PC-3 (cell line): ENCODE data around the gene KLF16.

ENCODE experiments used
- CTCF ChIP-seq: fragments of 300-600 bp; sonication (generic); conservative IDR thresholded peaks from 2 replicates; pipeline ENCODE4 v1.5.1; 2017; ENCODE audit warnings: antibody characterized with exemption, low read depth, mild to moderate bottlenecking, low read length
- EZH2 ChIP-seq: fragments of 300-600 bp; sonication (generic); IDR thresholded peaks from one replicate; pipeline ENCODE4 v1.6.1; 2017; ENCODE audit warnings: antibody characterized with exemption, mild to moderate bottlenecking, low read length; ENCODE audit not compliant: unreplicated experiment
- EZH2phosphoT487 ChIP-seq: fragments of 300-600 bp; sonication (generic); IDR thresholded peaks from 2 replicates; pipeline ENCODE4 v1.6.1; 2018; ENCODE audit warnings: mild to moderate bottlenecking, antibody characterized with exemption, low read length, borderline replicate concordance

DNA sequence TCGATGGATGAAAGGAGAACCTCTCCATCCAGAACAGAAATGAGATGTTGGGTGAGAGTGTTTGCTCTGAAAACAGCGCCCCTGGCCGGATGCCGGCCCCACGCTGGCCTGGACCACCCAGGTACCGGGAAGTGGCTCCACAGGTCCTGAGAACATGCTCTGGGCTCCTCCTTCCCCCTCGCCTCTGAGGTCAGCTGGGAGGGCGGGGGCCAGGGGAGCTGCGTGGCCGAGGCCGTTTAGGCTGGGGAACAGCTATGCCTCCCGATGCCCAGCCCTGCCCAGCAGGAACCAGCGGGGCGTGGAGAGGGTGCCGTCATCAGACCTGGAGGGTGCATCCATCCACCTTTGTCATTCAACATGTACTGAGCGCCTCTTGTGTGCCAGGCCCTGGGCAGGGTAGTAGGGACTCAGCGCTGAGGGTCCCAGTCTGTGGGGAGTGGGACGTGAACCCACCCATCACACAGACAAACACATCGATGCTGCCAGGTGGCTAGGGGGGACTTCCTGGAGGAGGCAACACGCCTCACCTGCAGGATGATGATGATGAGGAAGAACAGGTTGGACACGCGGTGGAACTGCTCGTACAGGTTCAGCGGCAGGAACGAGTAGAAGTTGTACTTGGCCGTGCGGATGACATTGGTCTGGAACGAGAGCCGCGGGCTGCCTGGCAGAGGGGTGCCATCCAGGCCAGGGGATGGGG is 55.5 kb downstream of the KLF16 start:
- TF ChIP-seq CTCF (no peak), EZH2 (no peak), EZH2phosphoT487 (no peak)
